Stimulated activated CD8-positive, alpha-beta memory T cell treated with anti-CD3 and anti-CD28 coated beads, Interleukin-12 subunit alpha, Interleukin-12 subunit beta, amount 100 ng/mL, for 4 hours (primary cell): ENCODE data around the gene EXOC8.

ENCODE experiments used
- DNase-seq: peaks from one replicate; pipeline ENCODE4 v3.0.0-alpha.2; 2020; ENCODE audit warnings: low read depth

The EXOC8 gene

GRCh38 chr1:231337472-231338269 lies at the start of gene EXOC8:
TSS of gene EXOC8 (minus strand) at chr1:231337852. CDS start at chr1:231337745, 107 bp downstream.
- DNase-seq, result peak; percentile 97

- no peak for DNase-seq
Measured at GRCh38 chr1:231386466-231386865, 48.8 kb upstream of the EXOC8 start.

- no peak for DNase-seq
Measured at GRCh38 chr1:231385416-231385748, 47.7 kb upstream of the EXOC8 start.

DNA sequence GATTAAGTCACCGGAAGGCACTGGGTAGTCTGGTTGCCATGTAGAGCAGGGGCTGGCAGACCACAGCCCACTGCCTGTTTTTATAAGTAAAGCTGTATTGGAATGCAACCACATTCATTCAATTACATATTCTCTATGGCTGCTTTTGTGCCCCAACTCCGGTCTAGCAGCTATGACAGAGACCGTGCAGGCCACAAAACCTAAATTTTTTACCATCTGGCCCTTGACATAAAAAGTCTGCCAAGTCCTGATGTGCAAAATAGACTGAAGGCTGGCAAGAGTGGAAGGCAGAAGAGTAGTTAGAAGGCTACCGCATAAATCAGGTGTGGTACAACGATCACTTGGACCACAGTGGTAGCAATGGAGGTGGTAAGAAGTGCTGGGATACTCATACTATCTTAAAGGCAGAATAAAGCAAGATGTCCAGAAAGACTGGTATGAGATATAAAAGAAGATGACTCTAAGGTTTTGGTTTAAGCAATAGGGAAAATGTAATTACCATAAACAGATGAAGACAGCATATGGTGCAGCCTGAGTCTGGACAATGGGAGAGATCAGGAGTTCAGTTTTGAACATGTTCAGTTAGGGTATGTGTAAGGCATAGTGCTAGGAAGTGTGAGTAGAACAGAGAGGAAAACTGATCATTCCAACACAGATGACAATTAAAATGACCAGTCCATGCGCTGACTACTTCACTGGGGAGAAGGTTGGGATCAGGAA lies 47.2 kb upstream of the EXOC8 start:
- no peak for DNase-seq

- DNase-seq, result no peak
Measured at GRCh38 chr1:231383159-231383860, 45.7 kb upstream of the EXOC8 start.

DNA sequence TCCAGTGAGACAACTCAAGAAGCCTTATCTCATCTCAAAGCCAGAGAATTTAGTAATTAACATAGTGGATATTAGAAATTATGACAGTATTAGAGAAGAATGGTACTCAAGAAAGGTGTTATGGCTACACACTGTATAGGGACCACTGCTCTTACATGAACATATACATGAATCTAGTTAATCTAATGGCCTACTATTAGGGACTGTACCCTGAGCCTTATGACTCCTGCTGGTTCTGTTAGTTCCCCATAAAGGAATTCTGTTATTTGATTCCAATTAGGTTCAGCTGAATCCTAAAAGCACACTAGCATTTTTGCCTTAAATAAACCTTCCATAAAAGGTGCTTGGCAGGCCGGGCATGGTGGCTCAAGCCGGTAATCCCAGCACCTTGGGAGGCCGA lies 44.8 kb upstream of the EXOC8 start:
- DNase-seq, result no peak

DNA sequence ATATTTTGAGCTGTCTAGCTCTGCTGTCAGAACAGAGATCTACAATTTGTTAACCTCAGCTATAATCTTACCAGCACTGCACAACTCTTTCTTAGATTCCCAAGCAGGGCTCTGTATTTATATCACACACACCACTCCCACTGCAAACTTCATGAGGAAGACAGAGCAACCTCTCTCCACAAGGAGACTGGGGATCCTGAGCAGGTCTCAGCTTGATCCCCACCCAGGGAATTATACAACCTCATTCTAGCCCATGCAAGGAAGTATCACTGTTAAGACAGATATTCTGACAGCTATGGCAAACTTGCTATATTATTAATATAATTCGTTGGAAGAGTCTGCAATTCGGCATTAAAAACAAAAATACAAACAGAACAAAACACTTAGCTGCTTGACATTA lies 44.1 kb upstream of the EXOC8 start:
- no peak for DNase-seq

DNA sequence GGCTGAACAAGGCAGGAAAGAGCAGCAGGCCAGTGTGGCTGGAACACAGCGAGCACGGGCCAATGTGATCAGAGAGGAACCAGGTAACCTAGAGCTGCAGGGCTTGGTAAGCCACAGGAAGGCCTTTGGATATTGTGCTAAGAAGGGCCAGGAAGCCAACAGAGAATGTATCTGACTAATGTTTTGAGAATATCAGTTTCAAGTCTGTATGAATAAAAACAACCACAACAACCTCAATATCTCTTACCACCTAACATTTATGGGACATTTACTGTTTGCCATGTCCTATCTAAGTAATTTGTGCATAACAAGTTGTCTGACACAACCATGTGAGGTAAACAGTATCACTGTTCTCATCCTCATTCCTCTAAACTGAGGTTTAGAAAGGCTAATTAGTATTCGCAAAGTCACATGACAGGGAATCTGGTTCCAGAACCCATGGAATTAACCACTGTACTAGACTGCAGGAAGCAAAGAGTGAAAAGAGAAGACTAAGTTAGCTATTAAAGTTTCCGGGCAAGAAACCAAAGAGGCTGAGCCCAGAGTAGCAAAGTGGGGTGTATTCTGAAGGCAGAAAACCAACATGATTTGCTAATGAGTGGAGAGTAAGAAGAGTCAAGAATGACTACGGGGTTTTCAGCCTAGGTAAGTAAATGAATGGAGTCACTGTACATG lies 39.4 kb upstream of the EXOC8 start:
- DNase-seq, result no peak

DNA sequence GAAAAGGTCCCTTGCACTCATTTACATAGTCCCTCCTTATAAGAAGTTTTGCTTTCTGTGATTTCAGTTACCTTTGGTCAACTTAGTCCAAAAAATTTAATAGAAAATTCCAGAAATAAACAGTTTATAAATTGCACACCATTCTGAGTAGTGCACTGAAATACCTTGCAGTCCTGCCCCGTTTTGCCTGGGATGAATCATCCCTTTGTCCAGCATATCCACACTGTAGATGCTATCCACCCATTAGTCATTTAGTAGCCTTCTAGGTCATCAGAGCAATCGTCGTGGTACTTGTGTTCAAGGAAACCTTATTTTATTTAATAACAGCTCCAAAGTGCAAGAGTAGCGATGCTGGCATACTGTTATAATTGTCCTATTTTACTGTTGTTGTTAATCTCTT lies 38.4 kb upstream of the EXOC8 start:
- no peak for DNase-seq

- DNase-seq, result no peak
Measured at GRCh38 chr1:231374394-231374793, 36.7 kb upstream of the EXOC8 start.

- no peak for DNase-seq
Measured at GRCh38 chr1:231372501-231372900, 34.8 kb upstream of the EXOC8 start.

GRCh38 chr1:231369282-231369681 lies 31.6 kb upstream of the EXOC8 start:
- no peak for DNase-seq

- no peak for DNase-seq
Measured at GRCh38 chr1:231364192-231364591, 26.5 kb upstream of the EXOC8 start.

- DNase-seq, result no peak
Measured at GRCh38 chr1:231363624-231364023, 26.0 kb upstream of the EXOC8 start.

- no peak for DNase-seq
Measured at GRCh38 chr1:231362325-231362724, 24.7 kb upstream of the EXOC8 start.

DNA sequence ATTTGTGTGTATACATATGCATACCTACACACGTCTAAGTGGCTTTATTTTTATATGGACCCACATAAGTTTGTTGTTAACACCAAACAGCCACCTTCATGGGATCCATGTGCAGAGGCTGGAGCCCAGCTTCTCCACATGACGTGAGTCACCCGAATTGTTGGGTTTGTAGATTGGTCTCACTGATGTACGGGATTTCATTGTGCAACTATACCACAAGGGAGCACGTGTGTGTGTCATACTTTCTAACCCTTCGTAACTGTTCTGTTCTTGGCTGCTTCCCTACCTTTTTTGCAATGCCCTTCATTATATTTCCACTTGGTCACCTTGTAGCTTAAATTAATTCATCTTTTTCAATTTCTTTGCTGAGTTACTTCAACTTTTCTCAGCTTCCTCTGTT lies 21.5 kb upstream of the EXOC8 start:
- no peak for DNase-seq

GRCh38 chr1:231357831-231358354 lies 20.2 kb upstream of the EXOC8 start:
- no peak for DNase-seq

DNA sequence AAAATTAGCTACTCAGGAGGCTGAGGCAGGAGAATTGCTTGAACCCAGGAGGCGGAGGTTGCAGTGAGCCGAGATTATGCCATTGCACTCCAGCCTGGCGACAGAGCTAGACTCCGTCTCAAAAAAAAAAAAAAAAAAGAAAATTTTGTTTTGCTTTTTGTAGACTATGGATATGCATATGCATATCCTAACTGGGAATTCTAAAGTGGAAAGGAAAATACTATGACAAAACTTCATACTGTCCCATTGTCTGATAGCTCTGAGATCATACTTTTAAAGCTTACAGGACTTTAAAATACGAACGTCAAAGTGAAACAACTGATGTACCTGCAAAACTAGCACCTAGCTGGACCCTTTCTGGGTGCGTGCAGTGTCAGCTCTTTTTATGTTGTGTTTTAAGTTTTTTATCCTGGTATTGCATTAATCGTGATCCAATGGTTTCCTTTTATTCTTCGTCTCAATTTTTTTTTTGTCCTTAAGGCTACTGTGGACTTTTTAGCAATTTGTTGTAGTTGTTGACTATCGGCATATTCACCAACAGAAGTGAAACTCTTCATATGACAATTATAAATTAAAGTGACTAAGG lies 19.6 kb upstream of the EXOC8 start:
- DNase-seq, result no peak

DNA sequence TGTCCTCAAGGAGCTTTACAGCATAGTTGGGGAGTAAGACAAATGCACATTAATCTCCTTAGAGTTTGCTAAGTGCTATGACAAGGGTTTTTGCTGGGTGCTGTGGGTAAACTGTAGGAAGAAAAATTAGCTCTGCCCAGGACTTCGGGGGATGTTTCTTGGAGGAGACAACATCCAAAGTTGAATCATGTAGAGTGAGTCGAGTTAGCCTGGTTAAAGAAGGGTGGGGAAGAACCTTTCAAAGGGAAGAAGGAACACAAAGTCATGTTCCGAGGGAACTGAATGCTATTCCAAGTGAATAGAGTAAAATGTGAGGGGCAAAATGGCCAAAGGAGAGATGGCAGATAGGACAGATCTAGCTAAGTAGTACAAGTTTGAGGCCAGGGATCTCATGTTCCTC lies 17.5 kb upstream of the EXOC8 start:
- no peak for DNase-seq

DNA sequence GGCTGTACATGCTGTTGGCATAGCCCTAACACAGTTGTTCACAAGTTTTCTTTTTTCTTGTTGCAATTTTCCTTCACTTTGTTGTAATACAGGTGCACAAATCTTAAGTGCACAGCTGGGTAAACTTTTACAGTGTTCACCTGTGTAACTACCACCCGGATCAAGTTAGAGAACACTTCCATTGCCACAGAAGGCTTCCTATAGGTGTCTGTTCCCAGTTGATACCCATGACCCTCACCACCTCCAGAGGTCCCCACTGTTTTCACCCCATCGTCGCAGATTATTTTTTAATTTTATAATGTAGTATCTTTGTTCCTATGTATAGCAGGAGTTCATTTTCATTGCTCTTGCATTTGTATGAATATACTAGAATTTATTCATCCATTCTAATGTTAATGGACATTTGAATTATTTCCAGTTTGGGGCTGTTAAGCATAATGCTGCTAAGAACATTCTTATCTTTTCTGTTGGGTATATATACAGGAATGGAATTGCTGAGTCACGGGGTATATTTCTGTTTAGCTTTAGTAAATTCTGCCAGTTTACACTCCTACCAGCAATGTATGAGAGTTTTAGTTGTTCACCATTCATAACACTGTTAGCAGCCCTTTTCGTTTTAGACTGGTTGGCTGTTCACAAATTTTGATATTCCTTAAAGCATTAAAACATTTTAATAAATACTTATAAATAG lies 16.8 kb upstream of the EXOC8 start:
- no peak for DNase-seq

DNA sequence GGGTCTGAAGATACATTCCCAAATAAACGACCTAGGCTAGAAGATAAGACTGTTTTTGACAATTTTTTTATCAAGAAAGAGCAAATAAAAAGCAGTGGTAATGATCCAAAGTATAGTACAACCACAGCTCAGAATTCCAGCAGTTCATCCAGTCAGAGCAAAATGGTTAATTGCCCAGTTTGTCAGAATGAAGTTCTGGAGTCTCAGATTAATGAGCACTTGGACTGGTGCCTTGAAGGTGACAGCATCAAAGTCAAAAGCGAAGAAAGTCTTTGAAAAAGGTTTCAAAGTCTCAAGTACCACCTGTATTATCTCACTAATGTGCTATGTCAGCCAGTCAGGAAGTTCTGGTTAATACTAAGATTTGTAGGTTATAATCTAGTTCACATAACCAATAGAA lies 15.4 kb upstream of the EXOC8 start:
- no peak for DNase-seq
